OCI-LY1 (cell line): ENCODE data around the gene LMBR1L.

Experiments
- H2AFZ ChIP-seq: fragments of 200-600 bp; sonication (generic), shearing (Covaris generic); 2 replicates; pipeline ENCODE4 v1.6.0; 2014; ENCODE audit warnings: antibody characterized with exemption, mild to moderate bottlenecking, low read length
- H3F3A ChIP-seq: fragments of 200-600 bp; sonication (generic), shearing (Covaris generic); 2 replicates; pipeline ENCODE4 v1.6.0; 2014; ENCODE audit warnings: mild to moderate bottlenecking, antibody characterized with exemption, low read length, moderate library complexity; ENCODE audit not compliant: insufficient read depth
- H3K27ac ChIP-seq: fragments of 200-600 bp; sonication (generic); 2 replicates; pipeline ENCODE4 v1.5.1; 2014; ENCODE audit warnings: low read length, mixed run types, mild to moderate bottlenecking, low read depth; ENCODE audit not compliant: poor library complexity, severe bottlenecking
- H3K27me3 ChIP-seq: fragments of 200-600 bp; sonication (generic); 2 replicates; pipeline ENCODE4 v1.6.0; 2014; ENCODE audit warnings: antibody characterized with exemption, mild to moderate bottlenecking, low read length, moderate library complexity; ENCODE audit not compliant: insufficient read depth
- H3K36me3 ChIP-seq: fragments of 200-600 bp; sonication (generic); 2 replicates; pipeline ENCODE4 v1.6.1; 2014; ENCODE audit warnings: mild to moderate bottlenecking, antibody characterized with exemption, low read length, moderate library complexity, mixed read lengths; ENCODE audit not compliant: insufficient read depth
- H3K4me1 ChIP-seq: fragments of 200-600 bp; sonication (generic); 2 replicates; pipeline ENCODE4 v1.5.1; 2014; ENCODE audit warnings: mild to moderate bottlenecking, low read length, moderate library complexity; ENCODE audit not compliant: insufficient read depth, severe bottlenecking
- H3K4me2 ChIP-seq: fragments of 200-600 bp; sonication (generic), shearing (Covaris generic); 2 replicates; pipeline ENCODE4 v1.6.1; 2014; ENCODE audit warnings: low read length
- H3K4me3 ChIP-seq: fragments of 200-600 bp; sonication (generic); 2 replicates; pipeline ENCODE4 v1.5.1; 2014; ENCODE audit warnings: low read length, low read depth, mild to moderate bottlenecking, mixed read lengths; ENCODE audit not compliant: poor library complexity, severe bottlenecking
- H3K79me2 ChIP-seq: fragments of 200-600 bp; shearing (Covaris generic); 2 replicates; pipeline ENCODE4 v1.6.1; 2016; ENCODE audit warnings: mixed run types, low read length, mixed read lengths; ENCODE audit not compliant: insufficient read depth
- H3K9ac ChIP-seq: fragments of 200-600 bp; sonication (generic), shearing (Covaris generic); 2 replicates; pipeline ENCODE4 v1.6.1; 2014; ENCODE audit warnings: mild to moderate bottlenecking, low read length, mixed read lengths
- H3K9me2 ChIP-seq: fragments of 200-600 bp; sonication (generic), shearing (Covaris generic); 2 replicates; pipeline ENCODE4 v1.6.1; 2014; ENCODE audit warnings: low read depth, mild to moderate bottlenecking, low read length, mixed read lengths
- H3K9me3 ChIP-seq: fragments of 200-600 bp; shearing (Covaris generic); 2 replicates; pipeline ENCODE4 v1.6.1; 2014; ENCODE audit warnings: low read length, mixed read lengths
- H4K20me1 ChIP-seq: fragments of 200-600 bp; sonication (generic), shearing (Covaris generic); 2 replicates; pipeline ENCODE4 v1.6.0; 2016; ENCODE audit warnings: mild to moderate bottlenecking, low read length; ENCODE audit not compliant: insufficient read depth
- EZH2 ChIP-seq: fragments of 200-600 bp; sonication (generic), shearing (Covaris generic); IDR thresholded peaks from 2 replicates; pipeline ENCODE4 v1.8.0; 2017; ENCODE audit warnings: borderline replicate concordance, mixed run types, mild to moderate bottlenecking, antibody characterized with exemption, low read length, moderate library complexity, mixed read lengths
- TF ChIP-seq, protein P1 (sequence below): fragments of 200-600 bp; sonication (generic), shearing (Covaris generic); IDR thresholded peaks from 2 replicates; pipeline ENCODE4 v1.5.1; 2017; ENCODE audit warnings: mild to moderate bottlenecking, antibody characterized with exemption, low read length, moderate library complexity, mixed read lengths

LMBR1L gene

DNA sequence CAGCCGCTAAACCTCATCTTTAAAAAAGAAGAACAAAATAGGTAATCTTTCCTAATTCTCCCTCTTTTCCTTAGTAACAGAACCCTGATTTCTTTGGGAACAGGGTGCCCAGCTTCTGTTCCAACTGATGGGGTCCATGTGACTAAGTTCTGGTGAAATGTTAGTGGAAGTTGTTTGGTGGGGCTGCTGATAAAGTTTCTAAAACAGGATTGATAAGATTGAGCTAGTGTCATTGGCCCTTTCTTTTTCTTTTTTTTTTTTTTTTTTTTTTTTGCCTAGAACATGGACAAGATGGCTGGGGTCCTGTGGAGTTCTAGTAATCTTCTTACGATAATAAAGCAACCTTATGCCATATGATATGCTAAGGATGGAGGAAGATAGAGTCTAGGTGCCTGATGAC lies 36.7 kb upstream of the LMBR1L start:
- Histone ChIP-seq H3K79me2 (no peaks in the 10 kb centered on the region), H3K9me2 (no peaks in the 10 kb centered on the region), H3K27ac (no peak overlapping the region), H3K9me3 (no peaks in the 10 kb centered on the region), H3F3A (no peaks in the 10 kb centered on the region), H3K4me3 (no peak overlapping the region), H3K36me3 (peaks cover 3% of the 10 kb centered on the region; the same call in 1 of the 2 replicates), H3K27me3 (no peaks in the 10 kb centered on the region), H2AFZ (no peak overlapping the region), H3K4me1 (peaks cover 16% of the 10 kb centered on the region), H3K9ac (no peak overlapping the region), H4K20me1 (no peaks in the 10 kb centered on the region), H3K4me2 (no peak overlapping the region)
- TF ChIP-seq EZH2 = no peak
- TF ChIP-seq, protein P1, sequence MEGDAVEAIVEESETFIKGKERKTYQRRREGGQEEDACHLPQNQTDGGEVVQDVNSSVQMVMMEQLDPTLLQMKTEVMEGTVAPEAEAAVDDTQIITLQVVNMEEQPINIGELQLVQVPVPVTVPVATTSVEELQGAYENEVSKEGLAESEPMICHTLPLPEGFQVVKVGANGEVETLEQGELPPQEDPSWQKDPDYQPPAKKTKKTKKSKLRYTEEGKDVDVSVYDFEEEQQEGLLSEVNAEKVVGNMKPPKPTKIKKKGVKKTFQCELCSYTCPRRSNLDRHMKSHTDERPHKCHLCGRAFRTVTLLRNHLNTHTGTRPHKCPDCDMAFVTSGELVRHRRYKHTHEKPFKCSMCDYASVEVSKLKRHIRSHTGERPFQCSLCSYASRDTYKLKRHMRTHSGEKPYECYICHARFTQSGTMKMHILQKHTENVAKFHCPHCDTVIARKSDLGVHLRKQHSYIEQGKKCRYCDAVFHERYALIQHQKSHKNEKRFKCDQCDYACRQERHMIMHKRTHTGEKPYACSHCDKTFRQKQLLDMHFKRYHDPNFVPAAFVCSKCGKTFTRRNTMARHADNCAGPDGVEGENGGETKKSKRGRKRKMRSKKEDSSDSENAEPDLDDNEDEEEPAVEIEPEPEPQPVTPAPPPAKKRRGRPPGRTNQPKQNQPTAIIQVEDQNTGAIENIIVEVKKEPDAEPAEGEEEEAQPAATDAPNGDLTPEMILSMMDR = no peak

DNA sequence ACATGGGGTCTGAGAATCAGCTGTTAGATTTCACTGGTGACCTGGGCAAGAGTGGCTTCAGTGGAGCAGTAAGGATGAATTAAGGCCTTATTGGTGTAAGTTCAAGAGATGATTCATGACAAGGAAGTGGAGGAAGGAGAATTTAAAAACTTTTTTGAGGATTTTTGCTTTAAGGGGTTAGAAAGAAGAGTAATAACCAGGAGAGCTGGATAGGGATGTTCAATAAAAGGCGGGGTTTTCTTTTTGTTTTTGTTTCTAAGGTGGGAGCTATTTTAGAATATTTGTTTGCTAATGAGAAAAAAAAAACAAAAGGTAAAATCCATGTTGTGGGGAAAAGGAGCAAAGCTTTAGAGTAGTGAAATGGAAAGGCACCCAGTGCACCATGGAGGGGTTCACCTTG lies 35.8 kb upstream of the LMBR1L start:
- Histone ChIP-seq H3K36me3 (peaks cover 3% of the 10 kb centered on the region; the same call in 1 of the 2 replicates), H3K4me3 (no peak overlapping the region), H2AFZ (no peak overlapping the region), H3K4me2 (no peak overlapping the region), H4K20me1 (no peaks in the 10 kb centered on the region), H3K4me1 (peaks cover 16% of the 10 kb centered on the region), H3K27ac (no peak overlapping the region), H3K9ac (no peak overlapping the region), H3K79me2 (no peaks in the 10 kb centered on the region), H3K9me3 (no peaks in the 10 kb centered on the region), H3K9me2 (no peaks in the 10 kb centered on the region), H3K27me3 (no peaks in the 10 kb centered on the region), H3F3A (no peaks in the 10 kb centered on the region)
- TF ChIP-seq, protein P1 = no peak
- no peak for TF ChIP-seq EZH2

DNA sequence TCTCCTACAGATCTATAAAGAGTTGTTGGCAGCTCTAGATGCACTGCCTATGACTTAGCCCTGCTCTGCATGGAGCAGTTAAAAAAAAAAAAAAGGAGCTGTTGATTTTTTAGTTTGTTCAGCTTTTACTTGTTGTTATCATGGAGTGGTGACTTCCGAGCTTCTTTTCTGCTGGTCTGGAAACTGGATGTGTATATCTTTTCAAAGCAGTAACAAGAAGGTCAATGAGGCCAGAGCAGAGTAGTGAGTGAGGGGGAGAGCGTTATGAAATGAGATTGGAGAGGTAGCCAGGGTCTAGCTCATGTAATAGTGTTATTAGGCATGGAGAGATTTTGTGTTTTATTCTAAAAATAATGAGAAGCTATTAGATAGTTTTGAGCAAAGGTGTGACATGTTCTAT lies 33.7 kb upstream of the LMBR1L start:
- Histone ChIP-seq H3K27me3 (no peaks in the 10 kb centered on the region), H3K9me3 (no peaks in the 10 kb centered on the region), H3K9ac (no peak overlapping the region), H3K27ac (peak overlapping the region; percentile 35), H3K4me1 (peaks cover 16% of the 10 kb centered on the region), H3K79me2 (no peaks in the 10 kb centered on the region), H4K20me1 (no peaks in the 10 kb centered on the region), H3K4me2 (no peak overlapping the region), H3K36me3 (peaks cover 3% of the 10 kb centered on the region; the same call in 1 of the 2 replicates), H3K9me2 (no peaks in the 10 kb centered on the region), H2AFZ (no peak overlapping the region), H3K4me3 (no peak overlapping the region), H3F3A (no peaks in the 10 kb centered on the region)
- TF ChIP-seq, protein P1 = no peak
- TF ChIP-seq EZH2 = no peak
